Muscle of leg (tissue), 11 donors: ENCODE data around the gene EVC. TPM values are rescaled to one million over a fixed set of nuclear protein-coding genes. Genes with fewer than 3 reads are reported as not detected.

ENCODE experiments used
- DNase-seq: peaks from one replicate; pipeline ENCODE4 v3.0.0; 2013
- H3K27ac ChIP-seq: one replicate; pipeline ENCODE4 v1.5.1; 2013; ENCODE audit warnings: mild to moderate bottlenecking, low read length, control low read depth
- H3K27me3 ChIP-seq: one replicate; pipeline ENCODE4 v1.6.1; 2013; ENCODE audit warnings: low read length; ENCODE audit not compliant: control insufficient read depth, insufficient read depth
- H3K36me3 ChIP-seq: one replicate; pipeline ENCODE4 v1.6.1; 2013; ENCODE audit warnings: low read length; ENCODE audit not compliant: control insufficient read depth, insufficient read depth
- H3K4me1 ChIP-seq: one replicate; pipeline ENCODE4 v1.6.1; 2013; ENCODE audit warnings: low read length; ENCODE audit not compliant: control insufficient read depth, insufficient read depth
- H3K4me3 ChIP-seq: one replicate; pipeline ENCODE4 v1.5.1; 2013; ENCODE audit warnings: low read length, control low read depth
- H3K9me3 ChIP-seq: replicated peaks from 2 replicates; pipeline ENCODE4 v1.6.1; 2013; ENCODE audit warnings: low read depth, low read length; ENCODE audit not compliant: control insufficient read depth
- WGBS: methylation state at CpG from one replicate; pipeline ENCODE4 v1.1.5; 2013; ENCODE audit warnings: missing lambda C conversion rate; ENCODE audit not compliant: insufficient coverage; 5-methylcytosine and 5-hydroxymethylcytosine counted together
- polyA plus RNA-seq, 8 donors: library from polyadenylated mRNA; unstranded; fragments of 120-200 nt; gene quantifications; one replicate each; pipeline versions ENCODE4 v1.2.1 to v1.2.3, GENCODE V29; 2013; ENCODE audit warnings: inconsistent platforms in 1 of 8, low replicate concordance in 1 of 8; ENCODE audit not compliant: insufficient read length in 8 of 8, insufficient read depth in 1 of 8
- total RNA-seq: library from RNA; stranded (reverse); fragments of 120-200 nt; gene quantifications from one replicate; pipeline ENCODE4 v1.2.4, GENCODE V29; 2013

Gene EVC
- total and polyA plus RNA-seq, 9 donors: 12.2 to 24.3 (median 18.6) TPM

DNA sequence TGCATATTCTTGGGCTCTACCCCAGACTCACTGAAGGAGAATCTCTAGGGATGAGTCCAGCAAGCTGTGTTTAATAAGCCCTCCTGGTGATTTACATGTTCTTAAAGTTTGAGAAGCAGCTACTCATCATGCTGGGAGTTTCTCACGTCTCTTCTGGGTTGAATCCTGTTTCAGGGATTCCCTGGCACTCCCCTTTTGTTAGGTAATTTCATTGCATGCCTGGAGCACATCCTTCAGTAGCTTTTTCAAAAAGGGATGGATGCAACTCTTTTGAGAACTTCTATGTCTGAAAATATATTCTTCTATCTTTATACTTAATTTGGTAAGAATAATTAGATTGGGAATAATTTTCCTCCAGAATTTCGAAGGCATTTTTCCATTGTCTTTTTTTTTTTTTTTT lies 4.4 kb downstream of the EVC start:
- peaks cover 14% of the 10 kb centered on the region for H3K36me3 ChIP-seq
- peaks cover 13% of the 10 kb centered on the region for H3K4me1 ChIP-seq
- H3K27ac ChIP-seq: no peak overlapping the region
- DNase-seq: no peak
- peaks cover 10% of the 10 kb centered on the region for H3K9me3 ChIP-seq
- no peak overlapping the region for H3K4me3 ChIP-seq
- H3K27me3 ChIP-seq: peaks cover 1% of the 10 kb centered on the region
- no CpG with 5 or more reads among the region's 2 CpGs for WGBS

DNA sequence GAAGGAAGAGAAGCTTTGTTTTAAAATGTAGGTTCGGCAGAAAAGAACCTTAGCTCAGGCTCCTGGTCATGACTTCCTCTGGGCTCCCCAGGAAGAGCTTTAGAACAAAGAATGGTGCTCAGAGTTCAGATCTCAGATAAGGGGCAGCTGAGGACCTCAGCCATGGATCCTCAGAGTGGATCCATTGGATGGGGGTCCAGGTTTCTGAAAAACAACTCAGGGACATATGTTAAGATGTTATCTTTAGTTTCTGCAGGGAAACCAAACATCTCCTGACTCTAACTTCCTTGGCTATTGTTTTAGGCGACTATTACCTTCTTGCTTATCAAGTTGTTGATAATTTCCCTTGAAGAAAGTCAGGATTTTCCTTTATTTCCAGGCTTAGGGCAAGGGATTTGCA lies 5.4 kb downstream of the EVC start:
- no peak for DNase-seq
- Histone ChIP-seq H3K4me1 (peaks cover 9% of the 10 kb centered on the region), H3K9me3 (peaks cover 10% of the 10 kb centered on the region), H3K27me3 (no peaks in the 10 kb centered on the region), H3K27ac (no peak overlapping the region), H3K36me3 (peaks cover 17% of the 10 kb centered on the region), H3K4me3 (no peak overlapping the region)
- WGBS: 67% methylated on average over 1 of the region's 2 CpGs

DNA sequence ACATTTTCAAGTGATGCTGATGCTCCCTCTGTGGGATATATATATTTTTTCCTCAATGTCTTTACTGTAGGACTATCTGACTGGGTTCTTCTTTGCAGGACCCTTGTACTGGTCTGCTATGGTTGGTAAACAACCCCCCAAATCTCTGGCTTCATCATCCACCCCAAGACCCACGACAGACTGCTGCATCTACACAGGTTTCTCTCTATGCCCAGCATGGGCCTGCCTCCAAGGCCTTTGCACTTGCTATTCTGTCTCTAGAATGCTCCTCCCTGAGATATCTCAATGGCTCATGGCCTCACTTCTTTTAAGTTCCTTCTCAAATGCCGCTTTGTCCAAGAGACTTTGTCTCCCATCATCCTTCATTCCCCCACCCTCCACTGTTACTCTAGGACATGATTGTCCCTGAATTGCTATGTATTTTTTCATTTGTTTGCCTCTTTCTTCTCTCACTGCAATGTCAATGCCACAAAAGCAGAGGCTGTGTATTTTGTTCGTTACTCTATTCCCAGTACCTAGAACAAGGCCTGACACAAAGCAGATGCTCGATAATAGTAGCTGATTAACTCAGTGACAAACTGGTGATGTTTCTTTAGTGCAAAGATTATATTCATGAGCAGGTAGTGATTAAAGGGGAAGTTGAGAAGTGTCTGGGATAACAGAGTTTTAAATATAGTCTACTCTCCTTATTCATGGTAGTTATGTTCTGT lies 6.6 kb downstream of the EVC start:
- WGBS: 88% methylated on average over 1 of the region's 4 CpGs
- no peak for DNase-seq
- Histone ChIP-seq H3K27ac (no peak overlapping the region), H3K36me3 (peaks cover 23% of the 10 kb centered on the region), H3K27me3 (no peaks in the 10 kb centered on the region), H3K4me1 (no peaks in the 10 kb centered on the region), H3K9me3 (peaks cover 10% of the 10 kb centered on the region), H3K4me3 (no peak overlapping the region)

DNA sequence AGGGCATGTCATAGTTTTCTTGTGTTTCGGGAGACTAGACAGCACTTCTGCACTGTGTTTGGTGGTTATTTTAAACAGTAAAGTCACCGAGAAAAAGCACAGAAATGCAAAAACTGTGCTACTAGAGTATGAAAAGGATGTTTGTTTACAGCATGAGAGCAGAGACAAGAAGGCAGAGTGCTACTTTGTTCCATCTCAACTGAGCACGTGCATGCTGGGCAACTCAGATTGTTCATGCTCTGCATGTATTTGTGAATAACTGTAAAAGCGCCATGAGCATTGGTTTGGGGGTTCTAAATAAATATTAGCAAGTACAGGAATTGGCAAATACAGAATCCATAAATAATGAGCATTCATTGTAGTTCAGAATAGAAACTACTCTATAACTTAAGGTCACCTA lies 7.4 kb downstream of the EVC start:
- 73% methylated on average over 1 of the region's 4 CpGs for WGBS
- DNase-seq: no peak
- Histone ChIP-seq H3K27ac (no peak overlapping the region), H3K4me1 (no peaks in the 10 kb centered on the region), H3K27me3 (no peaks in the 10 kb centered on the region), H3K36me3 (peaks cover 29% of the 10 kb centered on the region), H3K9me3 (peaks cover 10% of the 10 kb centered on the region), H3K4me3 (no peak overlapping the region)

DNA sequence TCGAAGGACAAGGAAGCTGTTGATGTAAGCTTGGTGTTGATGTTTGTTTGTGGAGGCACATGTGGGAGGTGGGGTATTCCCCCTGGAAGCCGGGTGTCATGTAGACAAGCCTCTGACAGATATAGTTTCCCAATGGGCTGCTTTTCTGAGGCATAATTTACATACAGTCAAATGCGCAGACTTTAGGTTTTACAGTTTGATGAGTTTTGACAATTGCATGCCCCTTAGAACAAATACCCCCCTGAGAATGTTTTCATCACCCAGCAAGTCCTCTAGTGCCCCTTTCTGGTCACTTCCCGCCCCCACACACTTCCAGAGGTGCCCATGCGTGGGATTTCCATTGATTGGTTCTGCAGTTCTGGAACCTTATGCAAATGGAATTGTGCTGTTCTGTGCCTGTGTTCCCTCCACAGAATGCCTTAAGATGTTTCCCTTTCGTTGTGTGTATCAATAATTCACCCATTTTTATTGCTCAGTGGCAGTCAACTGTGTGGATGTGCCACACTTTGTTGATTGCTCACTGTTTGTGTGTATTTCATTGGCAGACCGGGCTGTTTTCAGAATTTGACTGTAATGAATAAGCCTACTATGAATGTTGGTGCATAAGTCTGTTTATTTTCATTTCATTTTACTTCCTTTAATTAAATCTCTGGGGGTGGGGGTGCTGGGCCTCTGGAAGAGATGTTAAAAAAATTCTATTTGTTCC lies 8.5 kb downstream of the EVC start:
- 100% methylated on average over 1 of the region's 7 CpGs for WGBS
- no peak overlapping the region for H3K27ac ChIP-seq
- H3K27me3 ChIP-seq: no peaks in the 10 kb centered on the region
- peaks cover 9% of the 10 kb centered on the region for H3K9me3 ChIP-seq
- DNase-seq: no peak
- H3K36me3 ChIP-seq: peaks cover 36% of the 10 kb centered on the region
- no peak overlapping the region for H3K4me3 ChIP-seq
- H3K4me1 ChIP-seq: no peaks in the 10 kb centered on the region

- WGBS: 83% methylated on average over 10 of the region's 16 CpGs
- H3K27ac ChIP-seq: no peak overlapping the region
- no peaks in the 10 kb centered on the region for H3K27me3 ChIP-seq
- peaks cover 7% of the 10 kb centered on the region for H3K9me3 ChIP-seq
- no peaks in the 10 kb centered on the region for H3K4me1 ChIP-seq
- H3K4me3 ChIP-seq: no peak overlapping the region
- DNase-seq: no peak
- H3K36me3 ChIP-seq: peaks cover 39% of the 10 kb centered on the region
Measured at GRCh38 chr4:5720157-5720850, 9.3 kb downstream of the EVC start.

DNA sequence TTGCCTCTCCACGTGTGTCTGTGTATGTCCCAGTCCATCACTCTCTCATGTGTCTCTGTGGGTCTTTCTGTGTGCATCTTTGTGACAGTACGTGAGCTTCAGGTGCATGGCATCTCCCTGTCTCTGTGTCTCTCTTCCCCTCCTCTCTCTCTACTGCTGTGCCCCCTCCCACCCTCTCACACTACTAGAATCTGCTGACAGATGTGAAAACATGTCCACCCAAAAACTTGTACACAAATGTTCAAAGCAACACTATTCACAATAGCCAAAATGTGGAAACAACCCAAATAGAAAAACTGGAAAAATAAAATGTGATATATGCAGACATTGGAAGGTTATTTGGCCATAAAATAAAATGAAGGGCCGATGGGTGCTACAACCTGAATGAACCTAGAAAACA lies 10.0 kb downstream of the EVC start:
- Histone ChIP-seq H3K36me3 (peaks cover 44% of the 10 kb centered on the region), H3K27me3 (no peaks in the 10 kb centered on the region), H3K27ac (no peak overlapping the region), H3K4me1 (no peaks in the 10 kb centered on the region), H3K4me3 (no peak overlapping the region), H3K9me3 (peaks cover 7% of the 10 kb centered on the region)
- DNase-seq: no peak
- WGBS: 79% methylated on average over 2 of the region's 3 CpGs

GRCh38 chr4:5721923-5722322 lies 10.9 kb downstream of the EVC start:
- 88% methylated on average over 4 of the region's 5 CpGs for WGBS
- H3K36me3 ChIP-seq: peaks cover 47% of the 10 kb centered on the region
- no peak overlapping the region for H3K4me3 ChIP-seq
- H3K4me1 ChIP-seq: no peaks in the 10 kb centered on the region
- H3K27ac ChIP-seq: no peak overlapping the region
- DNase-seq: no peak
- H3K9me3 ChIP-seq: peaks cover 10% of the 10 kb centered on the region
- no peaks in the 10 kb centered on the region for H3K27me3 ChIP-seq

GRCh38 chr4:5722328-5722727 lies 11.3 kb downstream of the EVC start:
- Histone ChIP-seq H3K9me3 (peaks cover 10% of the 10 kb centered on the region), H3K27ac (no peak overlapping the region), H3K4me3 (no peak overlapping the region), H3K36me3 (peaks cover 47% of the 10 kb centered on the region), H3K27me3 (no peaks in the 10 kb centered on the region), H3K4me1 (no peaks in the 10 kb centered on the region)
- 90% methylated on average over 1 of the region's 4 CpGs for WGBS
- no peak for DNase-seq

DNA sequence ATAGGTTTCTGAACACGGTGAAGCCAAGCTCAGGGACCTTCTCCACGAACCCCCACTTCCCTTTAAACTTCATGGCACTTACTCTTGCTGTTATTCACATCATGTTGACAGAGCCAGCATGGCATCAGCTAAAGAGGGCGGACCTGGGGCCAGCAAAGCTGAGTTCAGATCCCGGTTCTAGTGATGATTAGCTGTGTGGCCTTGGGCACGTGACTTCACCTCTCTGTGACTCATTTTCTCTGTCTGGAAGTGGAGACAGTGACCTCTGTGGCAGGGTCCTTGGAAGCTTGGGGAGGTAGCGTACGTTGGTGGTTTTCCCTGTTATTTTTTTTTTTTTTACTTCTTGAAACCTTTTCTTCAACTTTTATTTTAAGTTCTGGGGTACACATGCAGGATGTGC lies 13.4 kb downstream of the EVC start:
- Histone ChIP-seq H3K27ac (no peak overlapping the region), H3K4me3 (no peak overlapping the region), H3K4me1 (no peaks in the 10 kb centered on the region), H3K27me3 (no peaks in the 10 kb centered on the region), H3K36me3 (peaks cover 49% of the 10 kb centered on the region), H3K9me3 (peaks cover 10% of the 10 kb centered on the region)
- DNase-seq: no peak
- 88% methylated on average over 3 of the region's 7 CpGs for WGBS
